ENCODE data around the gene E2F8.

E2F8 gene

DNA sequence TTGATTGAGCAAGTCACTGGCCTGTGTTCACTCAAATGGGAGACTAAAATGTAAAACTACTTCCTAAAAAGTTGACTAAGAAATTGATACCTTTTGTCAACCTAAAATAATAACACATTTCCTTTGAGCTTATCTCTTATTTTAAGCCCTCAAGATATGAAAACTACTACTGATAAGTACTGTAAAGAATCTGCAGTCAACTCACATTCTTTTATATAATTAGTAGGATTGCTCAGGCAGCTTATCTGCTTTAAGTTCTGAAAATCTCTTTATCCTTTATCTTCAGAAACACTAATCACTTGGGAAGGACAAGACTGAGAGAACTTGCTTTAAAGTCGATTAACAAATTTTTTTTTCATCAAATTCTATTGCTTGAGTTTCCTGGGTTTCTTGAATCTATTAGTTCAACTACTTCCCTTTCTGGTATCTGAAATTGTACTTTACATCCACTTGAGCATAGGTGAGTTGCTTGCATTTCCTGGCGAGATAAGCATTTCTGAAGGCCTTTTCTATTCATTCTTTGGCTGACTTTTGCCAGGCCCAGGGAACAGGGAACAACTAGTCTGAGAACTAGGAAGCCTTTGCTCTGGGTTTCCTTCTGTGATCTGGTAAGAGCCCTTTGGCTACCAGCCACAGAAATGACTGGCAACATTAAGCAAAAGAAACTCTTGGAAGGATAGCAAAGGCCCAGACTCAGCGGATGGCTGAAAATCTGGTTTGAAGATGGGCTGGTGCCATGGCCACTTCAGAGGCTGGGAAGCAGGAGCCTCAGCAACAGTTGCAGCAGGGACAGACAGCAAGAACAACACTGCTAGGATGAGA, 19.6 kb downstream of the E2F8 start:
- DNase-seq (ENCODE audit: extremely low read depth, low read depth), result no peak
- TF ChIP-seq, protein P1, sequence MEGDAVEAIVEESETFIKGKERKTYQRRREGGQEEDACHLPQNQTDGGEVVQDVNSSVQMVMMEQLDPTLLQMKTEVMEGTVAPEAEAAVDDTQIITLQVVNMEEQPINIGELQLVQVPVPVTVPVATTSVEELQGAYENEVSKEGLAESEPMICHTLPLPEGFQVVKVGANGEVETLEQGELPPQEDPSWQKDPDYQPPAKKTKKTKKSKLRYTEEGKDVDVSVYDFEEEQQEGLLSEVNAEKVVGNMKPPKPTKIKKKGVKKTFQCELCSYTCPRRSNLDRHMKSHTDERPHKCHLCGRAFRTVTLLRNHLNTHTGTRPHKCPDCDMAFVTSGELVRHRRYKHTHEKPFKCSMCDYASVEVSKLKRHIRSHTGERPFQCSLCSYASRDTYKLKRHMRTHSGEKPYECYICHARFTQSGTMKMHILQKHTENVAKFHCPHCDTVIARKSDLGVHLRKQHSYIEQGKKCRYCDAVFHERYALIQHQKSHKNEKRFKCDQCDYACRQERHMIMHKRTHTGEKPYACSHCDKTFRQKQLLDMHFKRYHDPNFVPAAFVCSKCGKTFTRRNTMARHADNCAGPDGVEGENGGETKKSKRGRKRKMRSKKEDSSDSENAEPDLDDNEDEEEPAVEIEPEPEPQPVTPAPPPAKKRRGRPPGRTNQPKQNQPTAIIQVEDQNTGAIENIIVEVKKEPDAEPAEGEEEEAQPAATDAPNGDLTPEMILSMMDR (IDR thresholded peaks at IDR 0.05; ENCODE audit: low read depth, low read length), result no peak

DNA sequence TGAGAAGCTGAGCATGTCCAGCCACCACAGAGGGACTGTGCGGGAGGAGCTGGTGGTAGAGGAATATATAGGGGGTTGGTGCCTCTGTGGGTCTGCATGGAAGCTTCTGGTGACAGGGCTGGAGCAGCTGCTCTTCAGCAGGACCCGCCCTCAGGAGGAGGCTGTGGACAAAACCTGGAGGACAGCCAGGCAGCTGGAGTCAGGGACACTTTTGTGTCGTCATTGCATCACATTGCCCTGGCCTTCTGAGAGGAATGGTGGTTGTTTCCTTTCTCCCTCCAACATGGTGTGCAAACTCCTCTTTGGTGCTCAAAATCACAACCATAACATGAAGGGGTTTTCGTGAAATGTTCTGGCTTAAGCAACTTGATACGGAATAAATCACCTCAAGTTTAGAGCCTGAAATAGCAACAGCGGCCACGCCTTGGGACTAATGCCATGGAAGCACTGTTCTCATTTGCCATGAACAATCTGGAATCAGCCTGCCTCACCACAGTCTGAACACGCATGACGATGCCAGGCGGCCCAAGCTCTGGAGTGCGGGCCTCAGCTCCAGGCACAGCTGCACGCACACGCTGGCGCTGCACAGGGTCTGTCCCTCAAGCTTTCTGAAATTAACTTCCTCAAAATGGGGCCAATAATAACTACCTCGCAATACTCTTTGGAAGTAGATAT, 21.8 kb downstream of the E2F8 start:
- TF ChIP-seq, protein P1 (IDR thresholded peaks at IDR 0.05; ENCODE audit: low read depth, low read length), result no peak
- DNase-seq (ENCODE audit: extremely low read depth, low read depth), result no peak

DNA sequence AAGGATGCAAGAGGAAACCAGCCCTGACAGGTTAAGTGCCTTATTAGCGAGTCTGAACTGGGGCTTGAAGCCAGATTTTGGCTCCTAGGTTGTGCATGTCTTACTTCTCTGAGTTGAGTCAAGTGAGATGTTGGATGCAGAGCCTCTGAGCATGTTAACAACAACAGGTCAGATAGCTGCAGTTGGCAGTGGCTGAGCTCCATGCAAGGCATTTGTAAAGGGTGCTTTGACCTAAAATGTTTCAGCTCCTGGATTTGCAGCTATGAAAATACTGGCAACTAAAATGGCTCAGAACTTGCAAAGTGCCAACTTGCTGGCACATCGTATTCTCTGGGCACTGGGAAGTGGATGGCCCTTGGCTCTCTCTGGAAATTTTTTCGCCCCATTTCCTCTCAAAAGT, 22.5 kb downstream of the E2F8 start:
- DNase-seq (ENCODE audit: extremely low read depth, low read depth), result no peak
- TF ChIP-seq, protein P1 (IDR thresholded peaks at IDR 0.05; ENCODE audit: low read depth, low read length), result no peak

DNA sequence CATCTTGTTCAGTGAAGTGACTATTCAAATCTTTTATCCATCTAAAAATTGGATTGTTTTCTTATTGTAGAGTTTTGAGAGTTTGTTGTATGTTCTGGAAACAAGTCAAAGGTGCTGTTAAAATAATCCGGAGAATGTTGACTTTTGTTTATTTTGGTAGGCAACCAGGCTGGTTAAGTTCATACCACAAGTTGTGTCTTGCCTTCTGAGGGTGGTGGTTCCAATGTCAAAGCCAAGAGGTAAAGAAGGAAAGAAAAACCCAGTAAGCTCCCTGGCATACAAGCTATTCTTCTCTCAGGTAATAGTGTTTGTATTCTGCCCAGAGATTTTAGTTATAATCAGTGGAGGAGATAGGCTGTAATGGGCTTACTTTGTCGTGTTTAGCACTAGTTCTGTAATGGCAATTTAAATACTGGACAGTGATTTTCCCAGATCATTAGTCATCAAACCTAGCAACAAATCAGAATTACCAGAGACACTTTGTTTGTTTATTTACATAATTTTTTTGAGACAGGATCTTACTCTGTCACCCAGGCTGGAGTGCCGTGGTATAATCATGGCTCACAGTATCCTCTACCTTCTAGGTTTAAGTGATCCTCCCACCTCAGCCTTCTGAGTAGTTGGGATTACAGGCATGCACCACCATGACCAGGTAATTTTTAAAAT, 23.9 kb downstream of the E2F8 start:
- TF ChIP-seq, protein P1 (IDR thresholded peaks at IDR 0.05; ENCODE audit: low read depth, low read length), result no peak
- no peak for DNase-seq (ENCODE audit: extremely low read depth, low read depth)

DNA sequence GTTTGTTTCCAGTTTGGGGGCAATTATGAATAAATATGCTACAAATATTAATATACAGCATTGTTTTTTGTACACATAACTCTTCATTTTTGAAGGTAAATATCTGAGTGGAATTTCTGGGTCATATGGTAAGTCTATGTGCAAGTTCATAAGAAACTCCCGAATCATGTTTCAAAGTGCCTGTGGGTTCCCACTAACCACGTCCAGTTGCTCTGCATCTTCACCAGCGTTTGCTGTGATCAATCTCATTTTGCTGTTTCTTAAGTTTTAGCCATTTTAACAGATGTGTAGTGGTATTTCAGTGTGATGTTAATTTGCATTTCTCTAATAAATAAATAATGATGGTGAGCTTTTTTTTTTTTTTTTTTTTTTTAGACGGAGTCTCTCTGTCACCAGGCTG, 24.7 kb downstream of the E2F8 start:
- TF ChIP-seq, protein P1 (IDR thresholded peaks at IDR 0.05; ENCODE audit: low read depth, low read length), result no peak
- no peak for DNase-seq (ENCODE audit: extremely low read depth, low read depth)

DNA sequence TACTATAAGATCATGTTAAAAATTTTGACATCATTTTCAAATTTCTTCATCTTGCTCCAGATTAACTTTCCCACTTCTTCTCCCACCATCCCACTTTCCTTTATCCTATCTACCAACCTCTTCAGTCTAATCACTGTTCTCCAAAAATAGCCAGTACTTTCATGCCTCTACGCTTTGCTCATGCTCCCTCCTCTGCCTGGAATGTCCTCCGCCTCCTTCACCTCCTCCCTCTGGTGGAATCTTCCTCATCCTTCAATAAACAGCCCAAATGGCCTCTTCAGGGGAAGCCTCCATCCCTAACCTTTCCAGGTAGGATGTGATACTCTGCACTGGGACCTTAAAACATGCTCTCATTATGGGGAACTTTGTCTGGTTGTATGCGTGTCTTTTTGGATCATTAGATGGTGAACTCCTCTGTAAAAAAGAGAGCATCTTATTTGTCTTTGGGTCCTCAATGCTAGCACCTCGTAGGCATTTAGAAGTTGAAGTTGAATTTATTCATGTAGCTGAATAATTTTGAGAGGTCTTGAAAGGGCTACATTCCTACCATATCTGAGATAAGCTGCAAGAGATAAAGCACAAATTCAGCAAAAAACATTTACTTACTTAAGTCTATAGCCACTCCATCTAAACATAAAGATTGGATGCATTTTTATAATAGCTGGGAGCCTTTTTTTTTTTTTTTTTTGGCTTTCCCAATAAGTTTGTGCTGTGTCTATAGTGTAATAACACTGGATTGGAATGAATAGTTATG, 31.0 kb downstream of the E2F8 start:
- no peak for DNase-seq (ENCODE audit: extremely low read depth, low read depth)
- TF ChIP-seq, protein P1 (IDR thresholded peaks at IDR 0.05; ENCODE audit: low read depth, low read length), result no peak
